ENCODE measurements around the gene ZNF778.

DNA sequence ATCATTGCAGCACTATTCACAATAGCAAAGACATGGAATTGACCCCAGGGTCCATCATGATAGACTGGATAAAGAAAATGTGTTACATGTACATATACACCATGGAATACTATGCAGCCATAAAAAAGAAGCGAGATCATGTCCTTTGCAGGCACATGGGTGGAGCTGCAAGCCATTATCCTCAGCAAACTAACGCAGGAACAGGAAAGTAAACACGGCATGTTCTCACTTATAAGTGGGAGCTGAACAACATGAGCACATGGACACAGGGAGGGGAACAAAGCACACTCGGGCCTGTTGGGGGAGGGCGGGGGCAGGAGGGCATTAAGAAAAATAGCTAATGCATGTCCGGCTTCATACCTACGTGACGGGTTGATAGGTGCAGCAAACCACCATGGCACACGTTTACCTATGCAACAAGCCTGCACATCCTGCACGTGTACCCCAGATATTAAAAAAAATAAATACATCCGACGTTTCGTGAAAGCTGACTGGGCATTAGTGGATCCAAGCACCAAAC lies 28.9 kb downstream of the ZNF778 start:
- TF ChIP-seq, protein P1, sequence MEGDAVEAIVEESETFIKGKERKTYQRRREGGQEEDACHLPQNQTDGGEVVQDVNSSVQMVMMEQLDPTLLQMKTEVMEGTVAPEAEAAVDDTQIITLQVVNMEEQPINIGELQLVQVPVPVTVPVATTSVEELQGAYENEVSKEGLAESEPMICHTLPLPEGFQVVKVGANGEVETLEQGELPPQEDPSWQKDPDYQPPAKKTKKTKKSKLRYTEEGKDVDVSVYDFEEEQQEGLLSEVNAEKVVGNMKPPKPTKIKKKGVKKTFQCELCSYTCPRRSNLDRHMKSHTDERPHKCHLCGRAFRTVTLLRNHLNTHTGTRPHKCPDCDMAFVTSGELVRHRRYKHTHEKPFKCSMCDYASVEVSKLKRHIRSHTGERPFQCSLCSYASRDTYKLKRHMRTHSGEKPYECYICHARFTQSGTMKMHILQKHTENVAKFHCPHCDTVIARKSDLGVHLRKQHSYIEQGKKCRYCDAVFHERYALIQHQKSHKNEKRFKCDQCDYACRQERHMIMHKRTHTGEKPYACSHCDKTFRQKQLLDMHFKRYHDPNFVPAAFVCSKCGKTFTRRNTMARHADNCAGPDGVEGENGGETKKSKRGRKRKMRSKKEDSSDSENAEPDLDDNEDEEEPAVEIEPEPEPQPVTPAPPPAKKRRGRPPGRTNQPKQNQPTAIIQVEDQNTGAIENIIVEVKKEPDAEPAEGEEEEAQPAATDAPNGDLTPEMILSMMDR (IDR thresholded peaks at IDR 0.05; ENCODE audit: poor library complexity), result peak; percentile 7
- TF ChIP-seq EZH2 (IDR thresholded peaks at IDR 0.05; ENCODE audit: borderline replicate concordance) (no peak), EZH2phosphoT487 (IDR thresholded peaks at IDR 0.05; ENCODE audit: low read depth, severe bottlenecking, unreplicated experiment) (no peak)

All from hepatocyte (in vitro differentiated cells).